LNCaP clone FGC (cell line): Measurements from ENCODE around the gene IRS1.

Experiments
- DNase-seq: peaks from one replicate; pipeline ENCODE4 v3.0.0-alpha.2; 2011; ENCODE audit warnings: low read depth
- H3K4me3 ChIP-seq: 2 replicates; pipeline ENCODE4 v1.5.1; 2011; ENCODE audit warnings: mild to moderate bottlenecking, low read depth, low read length, control low read depth
- CTCF ChIP-seq: IDR thresholded peaks from 2 replicates; pipeline ENCODE4 v1.5.1; 2012; ENCODE audit warnings: mild to moderate bottlenecking; ENCODE audit not compliant: control insufficient read depth, insufficient read depth; ENCODE audit errors: extremely low read depth

The IRS1 gene

GRCh38 chr2:226705133-226705886, 94.3 kb downstream of the IRS1 start:
- no peak overlapping the region for H3K4me3 ChIP-seq
- no peak for TF ChIP-seq CTCF
- no peak for DNase-seq

GRCh38 chr2:226703514-226703913, 96.1 kb downstream of the IRS1 start:
- no peak for TF ChIP-seq CTCF
- no peak overlapping the region for H3K4me3 ChIP-seq
- no peak for DNase-seq

- no peak overlapping the region for H3K4me3 ChIP-seq
- TF ChIP-seq CTCF, result no peak
- no peak for DNase-seq
These were observed 97.2 kb downstream of the IRS1 start for GRCh38 chr2:226702376-226702775.

GRCh38 chr2:226701052-226701451, 98.6 kb downstream of the IRS1 start:
- H3K4me3 ChIP-seq, result no peak overlapping the region
- DNase-seq, result no peak
- no peak for TF ChIP-seq CTCF

- no peak for DNase-seq
- TF ChIP-seq CTCF, result no peak
These were observed 100.3 kb downstream of the IRS1 start for GRCh38 chr2:226699321-226699720.

GRCh38 chr2:226698671-226699070, 100.9 kb downstream of the IRS1 start:
- no peak for TF ChIP-seq CTCF
- no peak for DNase-seq
- no peak overlapping the region for H3K4me3 ChIP-seq

More at GRCh38 chr2:226699321-226699720, 100.3 kb downstream of the IRS1 start:
- no peak overlapping the region for H3K4me3 ChIP-seq
